HepG2 (cell line): ENCODE data around the gene AQP11. TPM values are rescaled to one million over a fixed set of nuclear protein-coding genes. Genes with fewer than 3 reads are reported as not detected.

ENCODE experiments used
- BHLHE40 ChIP-seq: IDR thresholded peaks from 2 replicates; pipeline ENCODE4 v1.6.1; 2011; ENCODE audit warnings: low read length, improper control_type of control experiment
- BRD4 ChIP-seq: sonication (generic); formaldehyde crosslinking; IDR thresholded peaks from 2 replicates; pipeline ENCODE4 v1.4.0; 2020; ENCODE audit warnings: missing genetic modification reagents
- CAMTA2 ChIP-seq: sonication (generic); formaldehyde crosslinking; IDR thresholded peaks from 2 replicates; pipeline ENCODE4 v1.4.0; 2020; ENCODE audit warnings: mild to moderate bottlenecking, missing genetic modification reagents, borderline replicate concordance
- HMGXB4 ChIP-seq, 2 experiments: sonication (generic) in 1 of 2; formaldehyde crosslinking in 1 of 2; IDR thresholded peaks; 2 replicates each; pipeline versions ENCODE4 v1.4.0 to v1.6.1; 2018 to 2020; ENCODE audit warnings: missing genetic modification reagents in 2 of 2, borderline replicate concordance in 1 of 2, low read depth in 1 of 2, mild to moderate bottlenecking in 1 of 2, missing biosample characterization in 1 of 2
- MATR3 ChIP-seq: sonication (generic); formaldehyde crosslinking; IDR thresholded peaks from 2 replicates; pipeline ENCODE4 v1.4.0; 2020; ENCODE audit warnings: missing genetic modification reagents
- NR2F2 ChIP-seq: IDR thresholded peaks from 2 replicates; pipeline ENCODE4 v1.6.1; 2012; ENCODE audit warnings: low read depth, inconsistent platforms, borderline replicate concordance
- RBM22 ChIP-seq: fragments of 200-400 bp; formaldehyde crosslinking; optimal IDR thresholded peaks from 2 replicates; pipeline ENCODE3; 2017; ENCODE audit warnings: mild to moderate bottlenecking, low read length, moderate library complexity
- SCMH1 ChIP-seq: sonication (generic); formaldehyde crosslinking; IDR thresholded peaks from 2 replicates; pipeline ENCODE4 v1.9.0; 2021; ENCODE audit warnings: missing genetic modification reagents, mild to moderate bottlenecking, borderline replicate concordance
- SNAPC4 ChIP-seq: sonication (generic); formaldehyde crosslinking; IDR thresholded peaks from 2 replicates; pipeline ENCODE4 v1.4.0; 2020; ENCODE audit warnings: mild to moderate bottlenecking, missing genetic modification reagents
- SRSF1 ChIP-seq: fragments of 200-400 bp; formaldehyde crosslinking; optimal IDR thresholded peaks from 2 replicates; pipeline ENCODE3; 2017; ENCODE audit warnings: mild to moderate bottlenecking, low read depth, low read length, moderate library complexity
- U2AF2 ChIP-seq: fragments of 200-400 bp; formaldehyde crosslinking; IDR thresholded peaks from 2 replicates; pipeline ENCODE4 v1.6.1; 2017; ENCODE audit warnings: low read depth, mild to moderate bottlenecking, low read length
- XRCC5 ChIP-seq: fragments of 200-400 bp; formaldehyde crosslinking; optimal IDR thresholded peaks from 2 replicates; pipeline ENCODE3; 2017; ENCODE audit warnings: mild to moderate bottlenecking, low read length
- ZNF33A ChIP-seq: sonication (generic); formaldehyde crosslinking; IDR thresholded peaks from 2 replicates; pipeline ENCODE4 v1.5.1; 2020; ENCODE audit warnings: missing genetic modification reagents, mild to moderate bottlenecking, moderate library complexity, borderline replicate concordance
- ZNF660 ChIP-seq: sonication (generic); formaldehyde crosslinking; IDR thresholded peaks from 2 replicates; pipeline ENCODE4 v1.5.1; 2020; ENCODE audit warnings: mild to moderate bottlenecking, low read depth, missing genetic modification reagents, borderline replicate concordance
- ZNF704 ChIP-seq: sonication (generic); formaldehyde crosslinking; IDR thresholded peaks from 2 replicates; pipeline ENCODE4 v1.8.1; 2023; ENCODE audit warnings: mild to moderate bottlenecking, inconsistent platforms, moderate library complexity, missing genetic modification reagents, borderline replicate concordance
- ZNF788 ChIP-seq: sonication (generic); formaldehyde crosslinking; IDR thresholded peaks from 2 replicates; pipeline ENCODE4 v1.5.0; 2020; ENCODE audit warnings: mild to moderate bottlenecking, missing genetic modification reagents, borderline replicate concordance
- polyA plus RNA-seq, 8 experiments: library from polyadenylated mRNA; depleted of rRNA in 3 of 8; stranded (reverse) in 7 of 8; unstranded in 1 of 8; fragments of >200 nt; fragmentation: Illumina TruSeq in 4 of 8; extraction: Trizol in 4 of 8; gene quantifications; 2 replicates each; pipeline versions ENCODE4 v1.2.1 to v1.2.3, GENCODE V29; 2011 to 2016; ENCODE audit warnings: low read depth in 4 of 8, missing spikeins in 1 of 8, mixed read lengths in 1 of 8; ENCODE audit not compliant: insufficient read depth in 1 of 8
- total RNA-seq, 5 experiments: library from RNA; depleted of rRNA; stranded (reverse); fragments of >200 nt; fragmentation: Illumina TruSeq; extraction: Trizol; gene quantifications; 2 replicates each; pipeline ENCODE4 v1.2.3, GENCODE V29; 2016; ENCODE audit warnings: low read depth in 1 of 5

AQP11 gene
- total and polyA plus RNA-seq, 2 of the 13 experiments (the other 11 are each of a cell fraction or from before 2014, with no cell fraction given): 10.4 to 15.3 TPM

- TF ChIP-seq ZNF33A: 0 out of 2 replicates have a peak, but pooled peaks have one; percentile 66
- peak; percentile 95; the same call in 1 of the 2 replicates for TF ChIP-seq SNAPC4 (CRISPR knock-in tag)
- no peak for TF ChIP-seq BHLHE40
- peak; percentile 80; the same call in 1 of the 2 replicates for TF ChIP-seq ZNF788 (CRISPR knock-in tag)
- TF ChIP-seq U2AF2: no peak
- TF ChIP-seq CAMTA2 (CRISPR knock-in tag): 0 out of 2 replicates have a peak, but pooled peaks have one; percentile 74
- TF ChIP-seq ZNF660: no peak
- no peak for TF ChIP-seq ZNF704 (CRISPR knock-in tag)
- no peak for TF ChIP-seq SCMH1 (CRISPR knock-in tag)
- TF ChIP-seq NR2F2: no peak
- TF ChIP-seq BRD4 (CRISPR knock-in tag): peak; percentile 13; the same call in 1 of the 2 replicates
- no peak for TF ChIP-seq RBM22
- peak in 1 of 2 experiments; percentile 43; a peak in 2 of 4 replicates for TF ChIP-seq HMGXB4 (CRISPR knock-in tag; IDR thresholded peaks at IDR 0.05; ENCODE audit: borderline replicate concordance in 1 of 2, low read depth in 1 of 2)
- TF ChIP-seq MATR3: no peak
- TF ChIP-seq SRSF1: peak; percentile 92
- peak; percentile 16 for TF ChIP-seq XRCC5
Observed at GRCh38 chr11:77589521-77590193, at the start of gene AQP11 (continued).
